HG03064 (cell line): ENCODE data around the gene IDH3G.
"Not testable (repeated sequence)": the region's sequence is repeated elsewhere in the genome, so short reads cannot be mapped to it uniquely, and the experiment has no call there.

Source experiments
- ATAC-seq: cut with Tn5 transposase; IDR thresholded peaks from one replicate; pipeline ENCODE4 v1.9.1; 2021; ENCODE audit warnings: low read depth; ENCODE audit not compliant: unreplicated experiment

Gene IDH3G

DNA sequence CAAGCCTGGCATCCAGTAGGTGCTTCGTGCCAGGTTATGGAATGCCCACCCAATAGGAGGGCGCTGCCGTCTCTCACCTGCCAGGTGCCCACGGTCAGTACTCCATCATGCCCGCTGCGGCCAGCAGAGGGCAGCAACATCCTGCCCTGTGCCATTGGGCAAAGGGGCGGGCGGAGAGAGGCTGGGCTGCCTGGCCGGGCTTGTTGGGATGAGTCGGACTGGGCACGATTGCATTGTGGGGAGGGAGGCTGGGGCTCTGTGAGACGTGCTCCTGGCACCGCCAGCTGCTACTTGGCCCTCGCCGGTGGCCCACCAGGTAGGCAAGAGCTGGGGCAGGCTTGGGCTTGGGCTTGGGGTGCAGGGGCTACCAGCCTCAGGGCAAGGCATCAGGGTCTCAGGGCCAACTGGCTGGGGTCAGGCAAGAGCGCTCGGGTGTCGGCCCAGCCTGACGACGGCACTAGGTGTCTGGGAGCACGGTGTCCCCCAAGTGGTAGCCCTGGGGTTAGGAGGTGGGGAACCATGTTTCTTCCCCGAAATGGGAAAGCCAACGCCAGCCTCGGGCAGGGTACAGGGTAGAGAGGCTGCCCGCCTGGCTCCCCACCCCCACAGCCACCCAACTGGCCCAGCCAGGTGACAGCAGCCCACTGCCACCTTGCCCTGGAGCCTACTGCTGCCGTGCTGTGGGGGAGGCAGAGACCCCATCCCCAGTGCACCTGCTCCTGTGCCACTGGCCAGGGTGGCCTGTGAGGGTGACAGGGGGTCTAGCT lies 30.0 kb downstream of the IDH3G start, which contains the start of gene PLXNB3:
Gene PLXNB3, plus strand, starts transcription at position 261 of the 767 bp plus-strand sequence. CDS start 1,287 bp downstream, outside the sequence.
- no peak for ATAC-seq

DNA sequence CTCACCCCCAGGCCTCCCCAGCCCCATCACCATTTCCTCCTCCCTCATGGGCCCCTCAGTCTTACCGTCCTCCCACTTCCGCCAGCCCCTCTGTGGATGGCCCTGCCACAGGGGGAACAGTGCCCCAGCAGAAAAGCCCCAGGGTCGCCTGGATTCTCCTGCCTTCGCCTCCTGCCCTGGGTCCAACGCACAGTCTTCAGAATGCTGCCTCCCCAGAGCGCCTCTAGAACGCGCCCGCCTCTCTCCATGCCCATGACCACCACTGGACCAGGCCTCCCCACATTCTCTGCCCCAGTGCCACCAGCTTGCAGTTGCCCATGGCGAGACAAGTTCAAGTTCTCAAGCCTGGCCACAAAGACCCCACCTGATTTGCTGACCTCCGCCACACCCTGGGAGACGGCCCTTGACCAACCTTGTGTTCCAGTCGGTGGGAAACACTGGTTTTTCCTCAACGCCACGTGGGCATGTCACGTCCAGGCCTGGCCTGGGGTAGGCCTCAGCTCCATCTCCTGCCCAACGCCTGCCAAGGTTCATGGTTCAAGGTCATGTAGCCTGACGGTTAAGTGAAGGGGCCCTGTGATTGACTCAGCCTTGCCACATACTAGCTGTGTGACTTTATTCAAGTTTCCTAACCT lies 30.8 kb downstream of the IDH3G start:
- ATAC-seq, result no peak

DNA sequence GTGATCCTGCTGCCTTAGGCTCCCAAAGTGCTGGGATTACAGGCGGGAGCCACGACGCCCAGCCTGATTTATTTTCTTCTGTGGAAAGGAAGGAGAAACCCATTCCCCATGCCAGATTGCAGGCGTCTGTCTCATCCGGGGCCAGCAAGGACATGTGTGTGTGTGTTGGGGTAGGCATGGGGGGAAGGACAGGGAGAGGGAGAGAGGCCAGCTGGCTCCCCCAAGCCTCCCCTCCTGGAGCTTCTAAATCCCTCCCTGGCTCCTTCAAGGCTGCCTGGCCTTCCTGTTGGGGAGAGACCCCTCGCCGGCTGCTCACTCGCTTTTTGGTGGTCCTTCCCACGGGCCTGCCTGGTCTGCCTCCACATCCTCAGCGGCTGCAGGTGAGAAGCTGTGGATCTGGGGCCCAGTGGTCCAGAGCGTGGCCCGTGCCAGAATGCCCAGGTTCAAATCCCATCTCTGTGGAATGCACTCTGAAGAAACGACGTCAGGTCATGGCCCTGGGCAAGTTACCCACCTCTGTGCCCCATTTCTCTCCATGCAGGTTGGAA lies 31.5 kb downstream of the IDH3G start:
- ATAC-seq, result no peak

GRCh38 chrX:153761863-153762262 lies 32.3 kb downstream of the IDH3G start:
- no peak for ATAC-seq

- no peak for ATAC-seq
Measured at GRCh38 chrX:153755136-153755535, 39.0 kb downstream of the IDH3G start.

- no peak for ATAC-seq
Measured at GRCh38 chrX:153750127-153750774, 43.9 kb downstream of the IDH3G start.

DNA sequence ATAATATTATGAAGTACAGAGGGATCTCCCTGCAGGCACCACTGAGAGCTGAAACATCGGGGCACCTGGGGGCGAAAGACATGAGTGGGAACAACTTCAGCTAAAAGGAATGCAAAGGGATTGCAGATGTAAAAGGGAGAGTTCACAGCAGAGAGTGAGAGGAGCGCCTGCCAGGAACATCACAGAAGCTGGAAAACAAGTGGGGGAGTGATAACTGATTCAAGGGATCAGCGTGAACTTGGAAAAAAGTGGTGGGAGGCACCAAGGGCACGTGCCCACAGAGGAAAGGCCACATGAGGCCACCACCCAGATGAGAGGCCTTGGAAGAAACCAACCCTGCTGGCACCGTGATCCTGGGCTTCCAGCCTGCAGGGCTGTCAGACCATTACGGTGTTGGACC lies 45.2 kb downstream of the IDH3G start:
- ATAC-seq, result not testable (repeated sequence)

DNA sequence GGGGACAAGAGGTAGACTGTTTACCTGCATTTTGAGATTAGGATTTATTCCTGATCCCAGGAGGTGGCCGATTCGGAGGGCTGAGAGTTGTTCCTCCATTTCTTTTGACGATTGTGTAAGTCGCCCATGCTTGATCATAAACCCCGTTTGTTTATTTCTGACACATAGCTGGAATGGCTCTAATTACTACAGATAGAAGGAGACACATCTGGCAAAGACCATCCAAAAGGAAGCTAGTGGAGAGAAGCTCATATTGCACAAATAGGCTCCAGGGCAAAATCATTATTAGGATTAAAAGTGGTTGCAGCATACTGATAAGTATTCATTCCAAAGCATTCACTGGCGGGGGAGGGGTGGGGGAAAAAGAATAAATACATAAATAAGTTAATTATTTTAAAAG lies 47.2 kb downstream of the IDH3G start:
- ATAC-seq, result not testable (repeated sequence)

DNA sequence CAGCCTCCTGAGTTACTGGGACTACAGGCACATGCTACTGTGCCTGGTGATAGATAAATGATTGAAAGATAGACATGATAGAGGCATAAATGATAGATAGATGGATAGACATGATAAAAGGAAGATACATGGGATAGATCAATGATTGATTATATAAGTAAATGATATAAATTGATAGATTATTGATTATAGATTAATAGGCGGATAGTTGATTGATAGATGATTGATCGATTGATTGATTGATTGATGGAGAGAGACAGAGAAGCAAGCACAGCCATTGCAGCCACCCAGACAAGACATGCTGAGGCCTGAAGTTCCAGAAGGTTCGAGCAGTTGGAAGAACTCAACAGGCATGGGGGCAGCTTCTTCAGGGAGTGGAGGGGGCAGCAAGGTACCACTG lies 47.8 kb downstream of the IDH3G start:
- no peak for ATAC-seq

DNA sequence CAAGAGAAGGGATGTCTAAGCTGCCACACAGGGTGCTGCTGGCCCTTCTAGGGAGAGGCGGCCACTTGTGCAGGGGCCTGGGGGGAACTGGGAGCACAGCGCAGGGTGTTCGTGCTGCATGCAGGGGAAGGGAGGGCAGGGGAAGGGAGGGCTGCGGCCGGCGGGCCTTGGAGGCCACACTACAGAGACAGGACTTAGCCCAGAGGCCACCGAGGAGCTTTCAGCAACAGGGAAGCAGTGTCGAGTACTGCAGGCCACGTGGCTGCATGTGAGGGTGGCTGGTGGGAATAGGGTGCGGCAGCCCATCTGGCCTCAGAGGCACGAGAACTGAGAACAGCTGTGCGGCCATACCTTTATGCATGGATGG lies 49.1 kb downstream of the IDH3G start:
- ATAC-seq, result not testable (repeated sequence)

DNA sequence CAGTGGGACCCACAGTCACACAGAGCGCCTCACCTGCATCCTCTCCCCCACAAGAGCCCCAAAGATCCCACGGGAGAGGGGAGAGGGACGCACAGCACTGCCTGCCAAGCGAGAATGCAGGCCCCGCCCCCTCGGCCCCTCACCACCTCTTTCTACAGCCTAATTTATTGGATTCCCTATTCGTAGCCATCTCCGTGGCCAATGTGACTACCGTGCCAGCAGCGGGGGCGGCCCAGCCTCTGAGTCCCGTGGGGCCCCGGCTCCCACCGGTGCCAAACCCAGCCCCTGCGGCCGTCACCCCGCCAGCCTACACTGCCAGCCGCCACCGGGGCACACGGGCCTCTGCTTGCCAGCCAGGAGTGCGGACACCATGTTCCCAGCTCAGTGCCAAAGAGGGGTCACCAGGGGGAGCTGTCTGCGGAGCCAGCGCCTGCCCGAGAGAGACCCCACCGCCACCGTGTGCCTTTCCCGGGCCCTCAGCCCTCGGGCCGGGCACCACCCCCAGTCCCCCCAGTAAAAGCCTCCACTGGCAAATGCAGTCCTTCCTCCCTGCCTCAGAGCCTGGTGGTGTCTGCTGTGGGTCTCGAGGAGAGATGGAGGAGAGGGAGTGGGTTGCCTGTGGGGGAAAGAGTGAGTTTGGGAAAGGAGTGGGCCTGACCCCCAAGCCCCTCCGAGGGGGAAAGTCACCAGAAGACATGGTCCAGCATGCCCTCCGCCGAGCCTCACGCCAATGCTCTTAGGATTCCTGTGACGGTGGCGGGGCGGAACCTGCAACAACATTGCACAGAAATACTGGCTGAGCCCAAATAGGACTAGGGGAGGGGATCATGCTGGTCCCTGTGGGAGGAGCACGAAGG lies 49.7 kb downstream of the IDH3G start:
- no peak for ATAC-seq

DNA sequence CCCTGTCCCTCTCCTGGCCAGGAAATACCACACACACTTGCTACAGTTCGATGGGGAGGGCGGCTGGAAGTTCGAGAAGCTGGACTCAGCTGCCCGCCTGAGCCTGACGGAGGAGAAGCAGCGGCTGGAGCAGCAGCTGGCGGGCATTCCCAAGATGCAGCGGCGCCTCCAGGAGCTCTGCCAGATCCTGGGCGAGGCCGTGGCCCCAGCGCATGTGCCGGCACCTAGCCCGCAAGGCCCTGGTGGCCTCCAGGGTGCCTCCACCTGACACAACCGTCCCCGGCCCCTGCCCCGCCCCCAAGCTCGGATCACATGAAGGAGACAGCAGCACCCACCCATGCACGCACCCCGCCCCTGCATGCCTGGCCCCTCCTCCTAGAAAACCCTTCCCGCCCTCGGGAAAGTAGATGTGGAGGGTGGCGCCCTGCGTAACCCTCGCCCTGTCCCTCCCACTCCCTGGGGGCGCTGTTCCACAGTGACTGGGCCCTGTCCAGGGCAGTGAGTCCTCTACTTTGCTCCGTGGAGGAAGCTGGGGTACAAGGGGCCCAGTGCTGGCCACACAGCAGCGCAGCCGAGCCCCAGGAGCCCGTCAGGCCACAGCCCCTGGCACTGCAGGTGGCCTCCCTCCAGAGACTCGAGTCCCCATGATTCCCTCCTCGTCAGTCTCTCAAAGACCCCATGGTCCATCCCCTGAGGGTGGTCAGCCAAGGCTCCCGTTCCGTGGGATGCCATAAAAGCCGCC lies 50.5 kb downstream of the IDH3G start:
- not testable (repeated sequence) for ATAC-seq

GRCh38 chrX:153742796-153743467 lies 51.2 kb downstream of the IDH3G start:
- ATAC-seq, result not testable (repeated sequence)

DNA sequence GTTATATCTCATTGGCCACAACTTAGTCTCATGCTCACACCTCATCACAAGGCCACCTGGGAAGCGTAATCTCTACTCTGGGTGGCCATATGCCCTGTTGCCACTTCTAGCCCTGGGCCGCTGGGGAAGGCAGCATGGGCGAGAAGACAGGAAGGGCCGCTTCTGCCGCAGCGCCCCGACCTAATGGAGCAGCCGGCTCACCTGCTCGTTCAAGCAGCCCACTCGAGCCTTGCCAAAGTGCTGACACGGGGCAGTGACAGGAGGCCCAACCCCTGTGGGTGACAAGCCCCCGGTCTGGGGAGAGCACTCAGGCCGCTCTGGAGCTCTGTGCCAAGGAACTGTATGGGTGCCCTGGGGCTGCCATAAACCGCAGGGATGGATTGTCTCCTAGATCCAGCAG lies 52.1 kb downstream of the IDH3G start:
- ATAC-seq, result not testable (repeated sequence)

GRCh38 chrX:153741446-153741845 lies 52.7 kb downstream of the IDH3G start:
- ATAC-seq, result no peak

DNA sequence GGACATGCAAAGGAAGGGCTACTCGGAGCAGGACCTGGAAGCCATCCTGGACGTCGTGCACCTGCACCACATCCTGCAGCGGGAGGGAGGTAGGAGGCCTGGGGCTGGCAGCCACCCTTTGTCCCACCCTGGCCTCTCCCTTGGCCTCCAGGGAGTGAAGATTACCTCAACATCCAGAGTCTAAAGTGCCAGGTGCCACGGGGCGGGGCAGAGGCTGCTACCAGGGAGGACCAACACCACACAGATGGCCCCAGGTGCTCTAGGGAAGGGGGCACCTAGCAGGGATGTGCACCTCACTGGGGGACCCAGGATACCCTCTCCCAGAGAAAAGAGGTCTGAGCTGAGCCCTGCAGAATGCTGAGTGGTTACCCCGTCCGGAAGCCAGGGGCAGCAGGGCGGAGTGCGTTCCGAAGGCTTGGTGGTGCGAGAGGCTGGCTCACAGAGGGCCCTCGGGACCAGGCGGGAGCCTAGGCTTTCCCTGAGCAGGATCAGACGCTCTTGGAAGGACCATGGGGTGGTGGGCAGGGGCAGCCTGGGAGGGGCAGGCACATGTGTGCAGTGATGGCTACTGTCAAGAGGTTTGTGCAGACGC lies 53.4 kb downstream of the IDH3G start:
- ATAC-seq, result no peak

DNA sequence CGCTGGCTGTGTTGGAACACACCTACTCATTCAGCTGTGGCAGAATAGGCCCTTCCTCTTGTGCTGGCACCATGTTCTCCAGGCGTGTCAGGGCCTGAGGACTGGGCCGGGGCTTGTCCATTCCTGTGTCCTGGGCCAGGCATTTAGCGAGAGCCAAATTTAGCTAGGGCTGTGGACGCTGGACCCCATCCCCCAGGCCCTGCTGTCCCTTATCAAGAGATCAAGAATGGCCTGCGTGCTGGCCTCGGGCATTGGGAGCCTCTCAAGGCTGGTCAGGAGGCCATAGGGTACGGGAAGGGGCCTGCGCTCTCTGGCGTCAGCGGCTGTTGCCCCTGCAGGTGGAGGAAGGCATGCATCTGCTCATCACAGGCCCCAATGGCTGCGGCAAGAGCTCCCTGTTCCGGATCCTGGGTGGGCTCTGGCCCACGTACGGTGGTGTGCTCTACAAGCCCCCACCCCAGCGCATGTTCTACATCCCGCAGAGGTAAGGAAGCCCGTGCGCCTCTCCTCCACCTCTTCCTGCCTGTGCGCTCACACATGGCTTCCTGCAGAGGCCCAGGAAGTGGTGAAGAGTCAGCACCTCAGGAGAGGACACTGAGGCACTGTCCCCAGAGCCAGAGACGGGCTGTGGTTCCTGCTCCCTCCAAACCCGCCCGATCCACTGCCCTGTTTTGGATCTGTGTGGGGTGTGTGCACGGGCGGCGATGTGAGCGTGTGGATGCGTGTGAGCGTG lies 54.3 kb downstream of the IDH3G start:
- no peak for ATAC-seq

DNA sequence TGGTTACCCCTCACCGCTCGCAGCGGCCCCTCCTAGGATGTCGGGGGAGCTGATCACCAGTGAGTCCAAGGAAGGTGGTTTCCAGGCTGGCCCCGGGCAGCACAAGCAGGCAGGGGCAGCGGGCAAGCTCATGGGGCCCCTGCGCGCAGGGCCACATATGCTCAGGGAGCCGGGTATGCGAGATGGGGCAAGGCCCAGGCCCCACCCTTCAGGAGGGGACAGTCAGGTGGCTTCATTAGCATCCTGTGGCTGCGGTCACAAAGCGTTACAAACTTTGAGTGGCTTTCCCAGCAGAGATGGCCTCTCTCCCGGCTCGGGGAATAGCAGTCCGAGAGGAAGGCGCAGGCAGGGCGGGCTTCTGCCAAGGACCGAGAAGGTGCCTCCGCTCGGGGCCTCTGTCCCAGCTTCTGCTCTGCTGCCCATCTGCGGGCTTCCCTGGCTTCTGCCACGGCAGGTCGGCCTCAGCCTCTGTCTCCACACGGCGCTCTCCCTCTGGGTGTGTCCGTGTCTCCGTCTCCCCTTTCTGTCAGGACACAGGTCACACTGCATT lies 56.0 kb downstream of the IDH3G start:
- ATAC-seq, result no peak
